T-cell (primary cell): ENCODE data around the gene TGFBR3. TPM values are rescaled to one million over a fixed set of nuclear protein-coding genes. Genes with fewer than 3 reads are reported as not detected.

Experiments used
- ATAC-seq, 4 experiments: fragments of 200-7000 bp in 3 of 4; fragments of 150-1000 bp in 1 of 4; cut with Tn5 transposase; replicated peaks in 1 of 4; 1 replicate in 3 of 4; 2 replicates in 1 of 4; pipeline ENCODE4 v1.10.0; 2021; ENCODE audit warnings: moderate library complexity in 3 of 4, mild to moderate bottlenecking in 2 of 4, moderate number of reproducible peaks in 1 of 4
- CTCF ChIA-PET, 2 donors: fragments of 300-600 bp; sonication (Branson Sonifier 250); formaldehyde crosslinking; loops; one replicate each; lab custom pipeline; 2022; ENCODE audit warnings: antibody characterized with exemption in 2 of 2; lab: Charles Lee
- POLR2A ChIA-PET, 2 donors: fragments of 300-600 bp; sonication (Branson Sonifier 250); formaldehyde crosslinking; loops; one replicate each; lab custom pipeline; 2022; ENCODE audit warnings: antibody characterized with exemption in 2 of 2; lab: Charles Lee
- DNase-seq, 35 experiments: peaks; one replicate each; pipeline versions ENCODE4 v3.0.0 to v3.0.0-alpha.2; 2013 to 2023
- H3K27ac ChIP-seq: one replicate; pipeline ENCODE4 v1.5.1; 2013; ENCODE audit warnings: low read length
- H3K27me3 ChIP-seq, 2 experiments: replicated peaks in 1 of 2; 1 replicate in 1 of 2; 2 replicates in 1 of 2; pipeline versions ENCODE4 v1.6.1 to v1.7.0; 2013; ENCODE audit warnings: low read length in 1 of 2, mixed read lengths in 1 of 2; ENCODE audit not compliant: control insufficient read depth in 2 of 2, insufficient read depth in 2 of 2; ENCODE audit errors: extremely low read depth in 1 of 2
- H3K36me3 ChIP-seq, 2 donors: 1 replicate in 1 of 2; 2 replicates in 1 of 2; pipeline versions ENCODE4 v1.6.1 to v1.7.0; 2013; ENCODE audit warnings: low read length in 1 of 2; ENCODE audit not compliant: control insufficient read depth in 2 of 2, insufficient read depth in 1 of 2; ENCODE audit errors: extremely low read depth in 1 of 2
- H3K4me1 ChIP-seq, 2 experiments: 1 replicate in 1 of 2; 2 replicates in 1 of 2; pipeline versions ENCODE4 v1.6.1 to v1.7.0; 2013; ENCODE audit warnings: low read length in 2 of 2, mixed read lengths in 1 of 2; ENCODE audit not compliant: insufficient read depth in 2 of 2, control insufficient read depth in 1 of 2; ENCODE audit errors: extremely low read depth in 1 of 2
- H3K4me3 ChIP-seq, 2 donors: 1 replicate in 1 of 2; 2 replicates in 1 of 2; pipeline versions ENCODE4 v1.5.1 to v1.7.0; 2013; ENCODE audit warnings: mild to moderate bottlenecking in 2 of 2, low read length in 1 of 2, moderate library complexity in 1 of 2; ENCODE audit not compliant: control insufficient read depth in 1 of 2; ENCODE audit errors: extremely low read depth in 1 of 2
- H3K9me3 ChIP-seq: 2 replicates; pipeline ENCODE4 v1.7.0; 2013
- H3K27ac Mint-ChIP-seq, 2 donors: one replicate each; pipeline ENCODE4 v1.8.0; 2020 to 2021; ENCODE audit warnings: mild to moderate bottlenecking in 2 of 2, mixed read lengths in 2 of 2
- H3K27me3 Mint-ChIP-seq, 2 donors: one replicate each; pipeline ENCODE4 v1.8.0; 2021 to 2022; ENCODE audit warnings: mixed read lengths in 2 of 2
- H3K36me3 Mint-ChIP-seq: one replicate; pipeline ENCODE4 v1.8.0; 2021; ENCODE audit warnings: mixed read lengths
- H3K4me1 Mint-ChIP-seq, 3 donors: one replicate each; pipeline ENCODE4 v1.8.0; 2020 to 2022; ENCODE audit warnings: mixed read lengths in 3 of 3, mild to moderate bottlenecking in 1 of 3
- H3K4me3 Mint-ChIP-seq, 3 donors: one replicate each; pipeline ENCODE4 v1.8.0; 2020 to 2022; ENCODE audit warnings: mild to moderate bottlenecking in 3 of 3, mixed read lengths in 3 of 3, moderate library complexity in 3 of 3
- H3K9me3 Mint-ChIP-seq, 3 donors: one replicate each; pipeline ENCODE4 v1.8.0; 2020 to 2022; ENCODE audit warnings: mixed read lengths in 3 of 3
- WGBS: methylation state at CpG from one replicate; pipeline ENCODE4 v1.1.5; 2013; ENCODE audit warnings: missing lambda C conversion rate; ENCODE audit not compliant: insufficient coverage; 5-methylcytosine and 5-hydroxymethylcytosine counted together
- total RNA-seq, 35 experiments: library from RNA in 6 of 35; stranded (reverse) in 6 of 35; fragments of 120-200 nt in 1 of 35; gene quantifications; one replicate each; pipeline versions ENCODE4 v1.2.1 to v1.2.4 and lab custom pipeline; 2013 to 2026

The TGFBR3 gene
- total RNA-seq, 5 donors from 2014 or later (not counting 1 experiment from before 2014, with no cell fraction given), result 17.5 to 65.4 (median 36.4) TPM

DNA sequence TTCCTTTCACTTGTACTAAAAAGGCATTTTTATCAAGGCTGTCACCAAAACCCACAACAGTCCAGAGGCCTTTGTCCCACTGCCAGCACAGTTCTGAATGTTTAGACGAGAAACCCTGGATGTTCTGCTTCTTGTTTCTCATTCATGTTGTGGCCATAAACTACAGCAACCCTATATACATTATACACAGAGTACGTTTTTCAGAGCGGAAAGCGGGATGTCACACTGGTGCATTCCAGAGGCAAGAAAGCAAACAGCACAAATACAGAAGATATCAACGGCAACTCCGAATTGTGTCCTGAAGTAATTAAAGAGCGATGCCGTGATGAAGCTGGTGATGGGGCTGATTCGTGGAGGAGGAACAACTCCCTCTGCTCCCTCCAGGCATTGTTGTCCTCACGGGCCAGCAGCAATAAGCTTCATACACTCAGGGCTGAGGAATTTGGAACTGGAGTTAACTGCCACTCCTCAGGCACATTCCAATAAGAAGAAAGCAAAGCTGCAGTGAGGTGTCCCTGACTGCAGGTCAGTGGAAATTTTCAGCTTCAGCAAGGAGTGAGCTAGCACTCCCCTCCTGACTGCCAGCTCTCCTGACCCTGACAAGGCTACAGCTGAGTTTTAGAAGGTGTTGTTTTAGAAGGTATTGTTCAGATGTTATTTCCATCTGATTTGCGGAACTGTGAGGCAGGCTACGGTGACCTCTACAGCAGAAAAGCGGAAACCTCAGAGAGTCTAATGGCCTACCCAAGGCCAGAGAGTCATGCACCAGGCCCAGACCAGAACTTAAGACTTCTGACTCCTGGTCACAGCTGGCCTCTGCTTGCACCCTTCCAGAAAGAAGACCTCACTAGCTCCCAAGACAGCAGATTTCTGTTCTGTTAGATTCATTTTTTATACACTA, 149.0 kb downstream of the TGFBR3 start:
- peaks cover 0 to 19% of the 10 kb centered on the region in 2 experiments for H3K4me1 ChIP-seq
- Mint-ChIP-seq H3K4me1 (peaks cover 4 to 34% (median 28%) of the 10 kb centered on the region in 3 donors), H3K9me3 (peaks cover 0 to 8% (median 6%) of the 10 kb centered on the region in 3 donors), H3K36me3 (peaks cover 58% of the 10 kb centered on the region), H3K4me3 (no peak overlapping the region), H3K27me3 (no peaks in the 10 kb centered on the region), H3K27ac (peak overlapping the region in 1 of 2 donors; percentile 9)
- H3K27me3 ChIP-seq, result no peaks in the 10 kb centered on the region
- WGBS, result 97% methylated on average over 4 of the region's 13 CpGs
- peaks cover 0 to 27% of the 10 kb centered on the region in 2 donors for H3K36me3 ChIP-seq
- H3K4me3 ChIP-seq, result no peak overlapping the region
- H3K27ac ChIP-seq, result no peak overlapping the region
- no peak for ATAC-seq
- ChIA-PET CTCF (no interaction called here), POLR2A (no interaction called here)
- no peak for DNase-seq
- H3K9me3 ChIP-seq, result no peaks in the 10 kb centered on the region

DNA sequence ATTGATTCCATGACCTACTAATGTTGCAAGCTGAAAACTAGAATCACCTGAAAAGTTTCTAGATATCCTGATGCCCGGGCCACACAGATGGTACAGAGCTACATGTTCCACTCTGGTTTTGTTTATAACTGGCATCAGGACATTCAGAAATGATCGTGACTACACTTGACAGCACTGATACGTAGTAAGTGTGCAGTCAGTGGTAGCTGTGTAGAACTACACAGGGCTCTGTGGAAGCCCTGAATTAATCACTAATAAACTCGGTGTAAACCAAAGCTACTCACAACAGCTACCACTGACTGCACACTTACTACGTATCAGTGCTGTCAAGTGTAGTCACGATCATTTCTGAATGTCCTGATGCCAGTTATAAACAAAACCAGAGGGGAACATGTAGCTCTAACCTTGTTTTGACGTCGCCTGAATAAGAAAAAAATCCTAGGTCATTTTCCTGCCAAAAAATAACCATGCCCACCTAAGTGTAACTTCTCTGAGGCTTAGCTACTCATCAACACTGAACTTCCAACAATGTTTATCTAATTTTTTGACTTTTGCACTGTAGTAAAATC, 149.7 kb downstream of the TGFBR3 start:
- Mint-ChIP-seq H3K4me3 (no peak overlapping the region), H3K4me1 (peaks cover 11 to 41% (median 35%) of the 10 kb centered on the region in 3 donors), H3K27ac (no peak overlapping the region), H3K36me3 (peaks cover 56% of the 10 kb centered on the region), H3K9me3 (peaks cover 0 to 8% (median 6%) of the 10 kb centered on the region in 3 donors), H3K27me3 (no peaks in the 10 kb centered on the region)
- H3K9me3 ChIP-seq, result no peaks in the 10 kb centered on the region
- no peak for DNase-seq
- no peak overlapping the region for H3K4me3 ChIP-seq
- no peak overlapping the region for H3K27ac ChIP-seq
- CTCF ChIA-PET, result no interaction called here
- H3K36me3 ChIP-seq, result peaks cover 0 to 27% of the 10 kb centered on the region in 2 donors
- peaks cover 6 to 27% of the 10 kb centered on the region in 2 experiments for H3K4me1 ChIP-seq
- H3K27me3 ChIP-seq, result no peaks in the 10 kb centered on the region
- ATAC-seq, result no peak
- 94% methylated on average over 6 of the region's 8 CpGs for WGBS
- POLR2A ChIA-PET, result no interaction called here

DNA sequence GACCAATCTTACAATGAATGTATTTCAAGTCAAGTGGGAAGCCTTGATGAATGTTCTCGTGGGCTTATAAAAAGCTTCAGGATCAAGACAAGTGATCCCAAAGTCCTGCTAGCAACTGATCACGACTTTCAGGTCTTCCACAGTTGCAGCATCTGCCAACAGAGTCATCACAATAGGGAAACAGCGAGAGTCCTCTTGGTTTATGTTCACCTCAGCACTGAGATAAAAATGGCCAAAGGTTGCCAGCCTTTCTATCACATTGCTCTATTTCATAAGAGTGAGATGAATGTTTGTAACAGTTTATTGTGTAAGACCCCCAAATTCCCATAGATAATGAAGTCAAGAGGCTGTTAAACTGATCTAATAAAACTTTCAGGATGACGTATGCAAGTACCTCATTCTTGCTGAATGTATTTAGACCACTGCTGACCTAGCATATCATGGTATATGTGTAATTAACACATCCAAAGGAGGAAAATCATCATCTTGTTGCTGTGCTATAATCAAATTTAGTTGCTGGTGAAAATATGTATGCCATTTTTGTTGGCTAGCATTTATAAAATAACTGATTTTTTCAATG, 150.6 kb downstream of the TGFBR3 start:
- no peak overlapping the region for H3K4me3 ChIP-seq
- ChIA-PET POLR2A (no interaction called here), CTCF (no interaction called here)
- H3K36me3 ChIP-seq, result peaks cover 0 to 27% of the 10 kb centered on the region in 2 donors
- no peak for ATAC-seq
- Mint-ChIP-seq H3K4me1 (peaks cover 17 to 50% (median 44%) of the 10 kb centered on the region in 3 donors), H3K4me3 (no peak overlapping the region), H3K27ac (peak overlapping the region in 1 of 2 donors; percentile 22), H3K36me3 (peaks cover 55% of the 10 kb centered on the region), H3K9me3 (peaks cover 0 to 8% (median 6%) of the 10 kb centered on the region in 3 donors), H3K27me3 (no peaks in the 10 kb centered on the region)
- H3K9me3 ChIP-seq, result no peaks in the 10 kb centered on the region
- 82% methylated on average over 2 of the region's 4 CpGs for WGBS
- no peak for DNase-seq
- no peak overlapping the region for H3K27ac ChIP-seq
- no peaks in the 10 kb centered on the region for H3K27me3 ChIP-seq
- peaks cover 8 to 33% of the 10 kb centered on the region in 2 experiments for H3K4me1 ChIP-seq

DNA sequence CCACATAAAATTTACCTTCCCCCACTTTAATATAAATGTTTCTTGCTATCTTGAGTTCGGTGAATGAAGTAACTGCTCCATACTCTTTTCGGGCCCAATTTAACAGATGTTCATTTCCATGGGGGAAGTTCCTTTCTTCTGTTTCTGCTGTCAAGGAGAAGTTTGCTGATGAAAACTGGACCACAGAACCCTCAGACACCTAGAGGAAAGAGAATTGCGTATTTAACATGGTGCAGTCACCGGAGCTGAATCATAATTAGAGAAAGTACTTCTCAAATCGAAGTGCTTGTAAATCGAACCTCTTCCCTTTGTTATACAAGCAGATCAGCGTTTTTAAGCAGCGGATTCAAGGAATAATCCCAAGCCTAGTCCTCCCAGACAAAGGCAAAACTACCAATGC, 151.2 kb downstream of the TGFBR3 start:
- ChIA-PET CTCF (no interaction called here), POLR2A (no interaction called here)
- Histone ChIP-seq H3K9me3 (no peaks in the 10 kb centered on the region), H3K27ac (no peak overlapping the region), H3K27me3 (no peaks in the 10 kb centered on the region), H3K36me3 (peaks cover 0 to 27% of the 10 kb centered on the region in 2 donors), H3K4me1 (peaks cover 10 to 38% of the 10 kb centered on the region in 2 experiments), H3K4me3 (no peak overlapping the region)
- peaks cover 61% of the 10 kb centered on the region for H3K36me3 Mint-ChIP-seq
- no peak overlapping the region for H3K27ac Mint-ChIP-seq
- ATAC-seq (no peak), DNase-seq (peak in 1 of 35 experiments; percentile 40)
- WGBS, result 79% methylated on average over 5 of the region's 8 CpGs
- H3K27me3 Mint-ChIP-seq, result no peaks in the 10 kb centered on the region
- H3K4me1 Mint-ChIP-seq, result peaks cover 23 to 56% (median 50%) of the 10 kb centered on the region in 3 donors
- peaks cover 0 to 8% (median 6%) of the 10 kb centered on the region in 3 donors for H3K9me3 Mint-ChIP-seq
- H3K4me3 Mint-ChIP-seq, result no peak overlapping the region

DNA sequence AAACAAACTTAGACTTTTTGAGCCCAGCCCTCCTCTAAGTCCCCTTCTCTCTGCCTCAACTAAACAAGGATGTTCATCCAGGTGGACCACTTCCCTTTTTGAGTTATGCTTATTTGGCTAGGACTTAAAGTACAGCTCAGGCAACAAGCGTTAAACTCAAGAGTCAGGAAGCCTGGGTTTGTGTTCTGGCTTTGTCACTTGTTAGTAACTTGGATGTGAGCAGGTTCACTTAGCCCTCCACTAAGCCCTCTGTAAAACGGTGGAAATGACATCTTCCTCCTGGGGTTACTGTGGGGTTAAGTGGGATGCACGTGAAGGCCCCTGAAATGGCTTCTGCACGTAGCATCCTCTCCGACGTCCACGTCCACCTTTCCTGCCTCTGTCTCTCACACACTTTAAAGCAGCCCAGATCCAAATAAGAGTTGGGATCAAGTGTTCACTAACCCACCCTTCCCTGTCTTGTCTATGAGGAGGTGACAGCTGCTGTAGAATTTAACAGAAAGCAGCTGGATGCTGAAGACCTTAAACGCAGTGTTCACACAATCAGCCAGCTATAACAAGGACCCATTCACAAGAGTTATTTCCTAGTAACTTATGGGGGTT, 152.7 kb downstream of the TGFBR3 start:
- H3K27ac ChIP-seq, result no peak overlapping the region
- peaks cover 10 to 41% of the 10 kb centered on the region in 2 experiments for H3K4me1 ChIP-seq
- no peaks in the 10 kb centered on the region for H3K9me3 ChIP-seq
- Mint-ChIP-seq H3K4me1 (peaks cover 23 to 57% (median 55%) of the 10 kb centered on the region in 3 donors), H3K27me3 (no peaks in the 10 kb centered on the region), H3K9me3 (peaks cover 0 to under 1% (median 0%) of the 10 kb centered on the region in 3 donors), H3K27ac (peak overlapping the region in 1 of 2 donors; percentile 40), H3K36me3 (peaks cover 60% of the 10 kb centered on the region), H3K4me3 (no peak overlapping the region)
- WGBS, result no CpG with 5 or more reads among the region's 8 CpGs
- H3K27me3 ChIP-seq, result no peaks in the 10 kb centered on the region
- ATAC-seq, result no peak
- no peak for DNase-seq
- POLR2A ChIA-PET, result interaction anchor here in 1 of 2 donors (0.6 kb wide), 1 partner anchor 177 kb away, joined by 4 read pairs; no protein-coding TSS in a partner anchor
- no peak overlapping the region for H3K4me3 ChIP-seq
- CTCF ChIA-PET, result interaction anchor here in 1 of 2 donors (0.9 kb wide), 1 partner anchor 151 kb away, joined by 3 read pairs; no protein-coding TSS in a partner anchor
- H3K36me3 ChIP-seq, result peaks cover 0 to 27% of the 10 kb centered on the region in 2 donors
